A204.1 (cell line): ENCODE results near the gene PRKAR1A.

Experiments used
- FAIRE-seq: peaks from 2 replicates; lab custom pipeline; 2012; peaks lifted over from hg19 to GRCh38; lab: Jason Lieb, UNC

PRKAR1A gene

DNA sequence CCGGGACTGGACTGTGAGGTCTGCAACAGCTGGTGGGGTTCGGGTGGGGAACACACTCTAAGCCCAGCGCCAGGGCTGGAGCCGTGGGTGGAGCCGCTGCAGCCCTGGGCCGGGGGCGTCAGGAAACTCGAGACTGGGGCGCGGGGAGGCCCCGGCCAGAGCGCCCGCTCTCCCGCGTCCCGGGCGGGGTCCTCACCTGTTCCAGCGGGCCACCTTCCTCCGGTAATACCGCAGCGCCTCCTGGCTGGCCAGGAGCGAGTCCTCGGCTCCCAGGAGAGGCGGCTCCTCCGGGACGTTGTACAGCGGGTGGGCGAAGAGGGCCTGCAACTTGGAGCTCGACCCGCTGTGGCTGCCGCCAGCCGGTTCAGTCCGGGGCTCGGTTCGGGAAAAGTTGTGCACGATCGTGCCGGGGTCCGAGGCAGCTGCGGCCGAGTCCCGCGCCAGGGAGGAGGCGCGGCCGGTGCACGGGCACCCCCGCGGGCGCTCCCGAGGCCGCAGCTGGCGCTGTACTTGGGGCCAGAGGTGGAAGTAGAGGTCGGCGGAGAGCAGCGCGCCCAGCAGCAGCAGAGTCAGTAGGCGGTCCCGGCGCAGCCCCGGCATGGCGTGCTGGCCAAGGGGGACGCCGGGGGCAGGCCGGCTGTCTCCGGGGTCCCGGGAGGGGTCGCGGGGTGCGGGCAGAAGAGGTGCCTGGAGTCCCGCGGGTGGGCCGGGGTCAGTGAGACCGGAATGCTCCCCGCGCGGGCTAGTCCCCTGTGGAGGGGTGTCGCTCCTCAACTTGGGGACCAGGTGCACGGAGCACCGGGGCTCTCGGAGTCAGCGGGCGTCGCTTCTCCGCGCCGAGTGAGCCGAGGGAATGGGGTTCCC lies 88.1 kb downstream of the PRKAR1A start:
- no peak for FAIRE-seq
